H9 (cell line): Measurements from ENCODE around the gene OR52K1. TPM values are rescaled to one million over a fixed set of nuclear protein-coding genes. Genes with fewer than 3 reads are reported as not detected.

ENCODE experiments used
- DNase-seq: peaks from one replicate; pipeline ENCODE4 v3.0.0-alpha.2; 2017
- H2AFZ ChIP-seq: one replicate; pipeline ENCODE4 v1.6.1; 2013; ENCODE audit warnings: mild to moderate bottlenecking, low read length, control low read depth, moderate library complexity
- H2AK5ac ChIP-seq: 2 replicates; pipeline ENCODE4 v1.6.1; 2013; ENCODE audit warnings: low read length, control low read depth, mixed read lengths; ENCODE audit not compliant: insufficient read length
- H2BK120ac ChIP-seq: one replicate; pipeline ENCODE4 v1.6.1; 2013; ENCODE audit warnings: low read depth, mild to moderate bottlenecking, low read length, control low read depth, inconsistent platforms; ENCODE audit not compliant: poor library complexity, severe bottlenecking
- H2BK12ac ChIP-seq: 2 replicates; pipeline ENCODE4 v1.6.1; 2013; ENCODE audit warnings: low read length, control low read depth, mixed read lengths, low read depth; ENCODE audit not compliant: insufficient read length
- H2BK15ac ChIP-seq: 2 replicates; pipeline ENCODE4 v1.6.1; 2013; ENCODE audit warnings: low read depth, low read length, control low read depth
- H2BK20ac ChIP-seq: one replicate; pipeline ENCODE4 v1.6.1; 2013; ENCODE audit warnings: low read depth, mild to moderate bottlenecking, low read length, control low read depth, inconsistent platforms; ENCODE audit not compliant: poor library complexity, severe bottlenecking
- H2BK5ac ChIP-seq: 2 replicates; pipeline ENCODE4 v1.6.1; 2013; ENCODE audit warnings: low read length, control low read depth, mixed read lengths; ENCODE audit not compliant: insufficient read length
- H3K14ac ChIP-seq: 2 replicates; pipeline ENCODE4 v1.6.1; 2013; ENCODE audit warnings: low read length, control low read depth; ENCODE audit not compliant: insufficient read depth
- H3K18ac ChIP-seq: 2 replicates; pipeline ENCODE4 v1.6.1; 2013; ENCODE audit warnings: low read depth, mild to moderate bottlenecking, mixed read lengths, low read length, control low read depth; ENCODE audit not compliant: insufficient read length
- H3K23ac ChIP-seq: 2 replicates; pipeline ENCODE4 v1.6.1; 2013; ENCODE audit warnings: low read length, control low read depth, mixed read lengths, low read depth; ENCODE audit not compliant: insufficient read length
- H3K23me2 ChIP-seq: 2 replicates; pipeline ENCODE4 v1.6.1; 2013; ENCODE audit warnings: low read depth, mild to moderate bottlenecking, mixed read lengths, low read length, control low read depth; ENCODE audit not compliant: insufficient read length, poor library complexity, severe bottlenecking
- H3K27ac ChIP-seq: 2 replicates; pipeline ENCODE4 v1.5.1; 2013; ENCODE audit warnings: low read length, control low read depth, mixed read lengths, low read depth; ENCODE audit not compliant: insufficient read length
- H3K27me3 ChIP-seq: 2 replicates; pipeline ENCODE4 v1.6.1; 2013; ENCODE audit warnings: low read length, control low read depth, inconsistent platforms; ENCODE audit not compliant: insufficient read depth
- H3K4ac ChIP-seq: 2 replicates; pipeline ENCODE4 v1.6.1; 2013; ENCODE audit warnings: low read depth, mild to moderate bottlenecking, control low read depth, inconsistent platforms, low read length, moderate library complexity
- H3K4me1 ChIP-seq: 2 replicates; pipeline ENCODE4 v1.6.1; 2013; ENCODE audit warnings: low read length, control low read depth, inconsistent platforms; ENCODE audit not compliant: insufficient read depth
- H3K4me2 ChIP-seq: 2 replicates; pipeline ENCODE4 v1.6.1; 2013; ENCODE audit warnings: low read length, control low read depth, mixed read lengths; ENCODE audit not compliant: insufficient read length, insufficient read depth
- H3K56ac ChIP-seq: 2 replicates; pipeline ENCODE4 v1.6.1; 2013; ENCODE audit warnings: low read depth, mild to moderate bottlenecking, mixed read lengths, low read length, control low read depth; ENCODE audit not compliant: insufficient read length
- H3K79me1 ChIP-seq: 2 replicates; pipeline ENCODE4 v1.6.1; 2013; ENCODE audit warnings: low read depth, mild to moderate bottlenecking, moderate library complexity, low read length, control low read depth, inconsistent platforms; ENCODE audit not compliant: insufficient read depth, poor library complexity, severe bottlenecking
- H3K79me2 ChIP-seq: 2 replicates; pipeline ENCODE4 v1.6.1; 2013; ENCODE audit warnings: low read length, control low read depth, inconsistent platforms; ENCODE audit not compliant: insufficient read depth
- H3K9ac ChIP-seq: 2 replicates; pipeline ENCODE4 v1.6.1; 2013; ENCODE audit warnings: low read length, control low read depth, mixed read lengths; ENCODE audit not compliant: insufficient read length; ENCODE audit errors: extremely low read depth
- H3K9me3 ChIP-seq: one replicate; pipeline ENCODE4 v1.6.1; 2013; ENCODE audit warnings: low read depth, low read length, inconsistent platforms; ENCODE audit not compliant: control insufficient read depth
- H3T11ph ChIP-seq: one replicate; pipeline ENCODE4 v1.6.1; 2013; ENCODE audit warnings: mild to moderate bottlenecking, low read length, control low read depth, inconsistent platforms
- H4K20me1 ChIP-seq: one replicate; pipeline ENCODE4 v1.6.1; 2013; ENCODE audit not compliant: control insufficient read depth, insufficient read length, insufficient read depth
- H4K5ac ChIP-seq: 2 replicates; pipeline ENCODE4 v1.6.1; 2013; ENCODE audit warnings: low read depth, mild to moderate bottlenecking, mixed read lengths, low read length, control low read depth; ENCODE audit not compliant: insufficient read length
- H4K8ac ChIP-seq: replicated peaks from 2 replicates; pipeline ENCODE4 v1.6.1; 2013; ENCODE audit warnings: low read length, control low read depth, mixed read lengths, low read depth; ENCODE audit not compliant: insufficient read length
- H4K91ac ChIP-seq: 2 replicates; pipeline ENCODE4 v1.6.1; 2013; ENCODE audit warnings: low read depth, mild to moderate bottlenecking, moderate library complexity, mixed read lengths, low read length, control low read depth; ENCODE audit not compliant: insufficient read length
- H3K27ac Mint-ChIP-seq, 3 experiments: 2 replicates in 2 of 3; 3 replicates in 1 of 3; pipeline ENCODE4 v1.8.0; 2020 to 2021; ENCODE audit warnings: mixed read lengths in 3 of 3, mild to moderate bottlenecking in 1 of 3, moderate library complexity in 1 of 3
- H3K27me3 Mint-ChIP-seq: 2 replicates; pipeline ENCODE4 v1.8.0; 2021; ENCODE audit warnings: low read depth, mild to moderate bottlenecking, moderate library complexity, mixed read lengths
- H3K36me3 Mint-ChIP-seq, 3 experiments: 2 replicates in 2 of 3; 3 replicates in 1 of 3; pipeline ENCODE4 v1.8.0; 2020 to 2021; ENCODE audit warnings: low read depth in 3 of 3, mixed read lengths in 3 of 3; ENCODE audit not compliant: insufficient read depth in 1 of 3
- H3K4me1 Mint-ChIP-seq, 2 experiments: 2 replicates each; pipeline ENCODE4 v1.8.0; 2020; ENCODE audit warnings: mixed read lengths in 2 of 2
- H3K4me3 Mint-ChIP-seq, 2 experiments: 2 replicates in 1 of 2; 3 replicates in 1 of 2; pipeline ENCODE4 v1.8.0; 2020 to 2021; ENCODE audit warnings: mild to moderate bottlenecking in 2 of 2, mixed read lengths in 2 of 2, moderate library complexity in 1 of 2
- H3K9me3 Mint-ChIP-seq, 2 experiments: 2 replicates in 1 of 2; 3 replicates in 1 of 2; pipeline ENCODE4 v1.8.0; 2020; ENCODE audit warnings: mild to moderate bottlenecking in 2 of 2, mixed read lengths in 2 of 2, moderate library complexity in 1 of 2
- CTCF ChIP-seq: fragments of 200-600 bp; sonication (generic); conservative IDR thresholded peaks from 3 replicates; pipeline ENCODE4 v1.8.0; 2021; ENCODE audit warnings: antibody characterized with exemption, mild to moderate bottlenecking
- total RNA-seq: library from RNA; stranded (reverse); gene quantifications from 2 replicates; pipeline ENCODE4 v1.2.1, GENCODE V29; 2021

The OR52K1 gene
- total RNA-seq, 1 experiment from 2014 or later = not detected

- H3K36me3 Mint-ChIP-seq = peaks cover 0 to 2% (median 0%) of the 10 kb centered on the region in 3 experiments; a peak in 2 of 7 replicates
- H3K79me2 ChIP-seq = no peaks in the 10 kb centered on the region
- H3K27ac Mint-ChIP-seq = no peak within 1 kb of the TSS
- H3K23ac ChIP-seq = no peak within 1 kb of the TSS
- H3K27me3 Mint-ChIP-seq = no peaks in the 10 kb centered on the region
- no peak within 1 kb of the TSS for H2BK5ac ChIP-seq
- H3K4ac ChIP-seq = no peak within 1 kb of the TSS
- H3K9me3 Mint-ChIP-seq = peaks cover under 1 to 4% of the 10 kb centered on the region in 2 experiments; a peak in 2 of 5 replicates
- H3K4me1 Mint-ChIP-seq = no peaks in the 10 kb centered on the region
- no peak within 1 kb of the TSS for H3K18ac ChIP-seq
- H4K8ac ChIP-seq = no peak within 1 kb of the TSS
- H3K4me2 ChIP-seq = no peak within 1 kb of the TSS
- H3K56ac ChIP-seq = no peak within 1 kb of the TSS
- TF ChIP-seq CTCF = no peak
- H3K79me1 ChIP-seq = no peaks in the 10 kb centered on the region
- H2BK120ac ChIP-seq = no peak within 1 kb of the TSS
- no peak within 1 kb of the TSS for H4K91ac ChIP-seq
- no peak within 1 kb of the TSS for H3K4me3 Mint-ChIP-seq
- DNase-seq = no peak
- H3K27me3 ChIP-seq = no peaks in the 10 kb centered on the region
- H2BK20ac ChIP-seq = no peak within 1 kb of the TSS
- no peak within 1 kb of the TSS for H2BK15ac ChIP-seq
- no peak within 1 kb of the TSS for H3K9ac ChIP-seq
- no peak within 1 kb of the TSS; the same call in 1 of the 2 replicates for H3K14ac ChIP-seq
- H2BK12ac ChIP-seq = no peak within 1 kb of the TSS
- H3T11ph ChIP-seq = no peak within 1 kb of the TSS
- no peaks in the 10 kb centered on the region for H4K20me1 ChIP-seq
- H2AK5ac ChIP-seq = no peak within 1 kb of the TSS
- H3K27ac ChIP-seq = no peak within 1 kb of the TSS
- H2AFZ ChIP-seq = no peak within 1 kb of the TSS
- H3K9me3 ChIP-seq = no peaks in the 10 kb centered on the region
- H3K23me2 ChIP-seq = no peaks in the 10 kb centered on the region
- no peak within 1 kb of the TSS for H4K5ac ChIP-seq
- H3K4me1 ChIP-seq = no peaks in the 10 kb centered on the region
Measured at GRCh38 chr11:4448995-4449394, 33.5 kb upstream of the OR52K1 start, which contains the start of gene OR52K2. Gene OR52K2 (plus strand): TSS chr11:4449295. CDS start chr11:4449340, 45 bp downstream.
